GM18498 (cell line): ENCODE results near the gene RNF115.
A peak's percentile ranks its signal among the peaks of the same experiment; 100 is the strongest.
"Not testable (repeated sequence)": the region's sequence is repeated elsewhere in the genome, so short reads cannot be mapped to it uniquely, and the experiment has no call there.

ENCODE experiments used
- ATAC-seq: cut with Tn5 transposase; IDR thresholded peaks from one replicate; pipeline ENCODE4 v1.9.1; 2021; ENCODE audit warnings: mild to moderate bottlenecking, moderate library complexity; ENCODE audit not compliant: unreplicated experiment

The RNF115 gene

DNA sequence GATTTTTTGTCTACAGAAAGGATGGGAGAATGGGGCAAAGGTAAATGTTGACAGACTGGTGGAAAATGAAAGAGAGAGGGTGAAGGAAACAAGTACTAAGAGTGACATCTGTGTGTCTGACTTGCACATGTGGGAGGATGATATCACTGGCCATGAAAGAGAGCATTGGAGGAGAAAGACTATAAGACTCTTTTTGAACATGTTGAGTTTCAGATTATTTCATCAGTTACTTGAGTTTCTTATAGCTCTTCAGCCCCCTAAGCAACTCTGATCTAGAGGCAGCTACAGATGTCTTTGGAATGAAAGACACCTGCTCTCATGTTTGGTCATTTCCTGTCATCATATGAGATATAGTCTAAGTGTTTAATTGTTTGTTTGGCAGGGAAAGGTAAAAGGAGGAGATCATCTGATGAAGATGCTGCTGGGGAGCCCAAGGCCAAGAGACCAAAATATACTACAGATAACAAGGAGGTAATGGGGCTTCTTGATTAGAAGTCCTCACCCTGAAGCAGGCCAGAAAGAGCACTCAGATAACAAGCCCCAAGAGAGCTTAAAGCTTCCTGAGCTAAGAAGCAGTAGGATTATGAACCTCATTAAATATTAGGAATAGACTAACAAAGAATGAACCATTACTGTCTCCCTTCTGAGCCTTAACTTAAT lies 4.6 kb upstream of the RNF115 start:
- peak; percentile 30 for ATAC-seq

DNA sequence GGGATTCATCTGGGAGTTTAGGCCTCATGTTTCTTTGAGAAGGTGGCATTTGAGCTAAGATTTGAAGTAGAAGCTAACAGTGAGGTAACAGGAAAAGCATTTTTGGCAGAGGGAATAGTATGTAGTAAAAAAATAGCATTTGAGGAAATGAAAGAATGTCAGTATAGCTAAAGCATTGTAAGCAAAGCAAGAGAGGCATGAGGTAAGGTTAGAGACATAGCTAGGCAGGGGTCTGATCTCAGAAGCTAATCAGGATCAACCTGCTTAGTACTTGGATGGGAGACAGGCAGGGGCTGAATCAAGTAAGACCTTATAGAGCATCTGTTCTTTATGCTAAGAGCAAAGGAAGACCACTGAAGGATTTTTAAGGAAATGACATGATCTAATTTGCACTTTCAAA lies 4.1 kb upstream of the RNF115 start:
- ATAC-seq: no peak

DNA sequence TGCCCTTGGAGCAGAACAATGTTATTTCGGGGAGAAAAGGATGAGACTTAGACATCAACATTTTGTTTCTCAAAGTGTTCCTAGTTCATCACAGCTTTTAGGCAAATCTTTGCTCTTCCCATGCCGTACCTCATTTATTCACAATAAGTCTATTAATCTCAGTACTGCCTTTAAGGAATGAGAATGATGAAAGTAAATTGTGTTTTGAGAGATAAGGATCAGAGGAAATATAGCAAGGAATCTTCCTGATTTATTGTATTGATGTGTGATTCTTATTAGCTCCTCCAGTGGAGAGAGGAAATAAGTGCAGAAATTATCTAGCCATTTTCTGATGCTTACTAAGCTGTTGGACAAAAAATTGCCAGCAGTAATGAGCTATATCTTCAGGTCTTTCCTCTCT lies 2.1 kb upstream of the RNF115 start:
- no peak for ATAC-seq

DNA sequence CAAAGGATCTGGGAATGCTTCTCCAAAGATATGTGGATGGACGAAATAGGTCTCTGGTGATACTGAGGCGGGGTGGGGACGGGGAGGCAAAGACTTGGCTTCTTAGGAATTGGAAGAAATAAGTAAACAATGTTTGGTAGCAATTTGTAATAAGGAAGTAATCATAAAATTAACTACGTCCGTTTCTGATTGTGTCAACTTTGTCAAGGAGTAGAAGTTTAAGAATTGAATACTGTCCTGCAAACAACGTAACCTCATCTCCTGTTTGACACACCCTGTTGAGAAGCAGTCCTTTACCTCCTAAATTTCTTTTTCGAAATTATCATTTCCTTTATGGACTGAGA lies 576 bp upstream of the RNF115 start:
- no peak for ATAC-seq

DNA sequence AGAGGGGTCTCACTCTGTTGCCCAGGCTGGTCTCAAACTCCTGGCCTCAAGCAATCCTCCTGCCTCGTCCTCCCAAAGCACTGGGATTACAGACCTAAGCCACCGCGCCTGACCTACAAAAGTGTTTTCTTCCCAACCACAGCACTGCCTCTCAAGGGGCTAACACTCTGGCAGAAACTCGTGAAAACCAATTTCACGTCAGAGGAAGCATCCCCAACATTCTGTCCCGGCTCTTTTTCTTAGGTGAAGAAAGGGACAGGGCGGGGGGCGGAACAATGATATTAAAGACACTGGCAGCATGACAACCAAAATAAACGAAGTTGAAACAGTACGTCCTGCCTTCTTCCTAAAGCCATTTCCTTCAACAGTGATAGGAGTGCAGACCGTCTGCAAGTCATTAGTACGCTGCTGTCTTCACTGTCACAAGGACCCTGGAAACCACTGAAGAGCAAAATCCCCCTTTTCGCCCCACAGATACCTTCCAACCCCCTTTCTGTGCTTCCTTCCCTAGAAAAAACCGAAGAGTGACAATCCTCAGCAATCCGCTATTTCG lies 1.0 kb downstream of the RNF115 start:
- not testable (repeated sequence) for ATAC-seq

DNA sequence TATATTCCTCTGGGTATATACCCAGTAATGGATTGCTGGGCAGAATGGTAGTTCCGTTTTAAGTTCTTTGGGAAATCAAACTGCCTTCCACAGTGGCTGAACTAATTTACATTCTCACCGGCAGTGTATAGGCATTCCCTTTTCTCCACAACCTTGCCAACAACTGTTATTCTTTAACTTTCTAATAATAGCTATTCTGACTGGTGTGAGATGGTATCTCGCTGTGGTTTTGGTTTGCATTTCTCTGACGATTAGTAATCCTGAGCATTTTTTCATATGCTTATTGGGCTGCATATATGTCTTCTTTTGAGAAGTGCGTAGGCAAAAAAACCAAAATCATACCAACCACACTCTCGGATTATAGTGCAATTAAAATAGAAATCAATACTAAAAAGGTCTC lies 5.8 kb downstream of the RNF115 start:
- not testable (repeated sequence) for ATAC-seq

DNA sequence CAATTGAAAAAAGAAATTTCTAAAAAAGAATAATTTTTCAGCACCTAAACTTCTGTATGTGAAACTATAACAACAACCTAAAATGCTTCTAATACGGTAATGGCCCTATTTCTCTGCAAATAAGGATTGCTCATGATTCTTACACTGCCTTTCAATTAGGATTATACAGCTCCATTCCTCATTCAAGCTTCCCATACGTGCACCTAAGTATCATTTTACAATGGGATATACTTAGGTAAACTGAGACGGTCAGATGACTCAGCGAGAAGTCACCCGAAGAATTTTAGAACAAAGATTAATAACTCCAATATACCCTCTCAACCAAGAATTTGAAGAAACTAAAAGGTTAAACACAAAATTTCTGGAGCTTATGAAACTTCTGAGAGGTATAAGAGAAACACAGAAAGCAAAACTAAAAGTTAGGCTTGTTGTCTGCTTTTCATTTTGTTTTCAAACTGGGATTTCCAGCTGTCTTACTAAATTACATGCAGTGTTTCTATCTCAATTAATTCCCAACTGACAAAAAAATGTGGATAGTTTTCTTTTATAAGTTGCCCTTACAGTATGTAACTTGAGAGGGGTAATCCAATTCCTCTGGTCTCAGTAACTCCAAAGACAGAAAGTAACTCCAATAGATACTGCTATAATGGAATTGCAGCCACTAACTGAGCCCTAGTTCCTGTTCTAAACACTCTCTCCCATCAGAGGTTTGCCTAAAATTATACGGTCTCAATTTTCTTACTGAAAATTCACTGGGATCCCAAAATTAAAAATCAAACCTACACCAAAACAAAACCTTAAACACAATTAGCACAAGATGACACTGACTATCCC lies 10.7 kb downstream of the RNF115 start:
- not testable (repeated sequence) for ATAC-seq

DNA sequence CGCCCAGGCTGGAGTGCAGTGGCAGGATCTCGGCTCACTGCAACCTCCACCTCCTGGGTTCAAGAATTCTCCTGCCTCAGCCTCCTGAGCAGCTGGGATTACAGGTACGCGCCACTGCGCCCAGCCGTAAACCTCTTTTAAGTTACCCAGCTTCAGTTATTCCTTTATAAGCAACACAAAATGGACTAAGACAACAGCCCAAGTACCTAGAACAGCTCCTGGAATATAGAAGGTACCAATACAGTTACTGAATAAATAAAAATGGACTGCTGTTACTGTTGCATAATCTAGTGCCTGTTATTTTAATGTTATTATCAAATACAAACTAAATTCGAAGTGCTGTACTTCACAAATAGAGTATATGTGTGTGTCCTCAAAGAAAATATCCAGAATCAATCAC lies 17.1 kb downstream of the RNF115 start:
- ATAC-seq: no peak

DNA sequence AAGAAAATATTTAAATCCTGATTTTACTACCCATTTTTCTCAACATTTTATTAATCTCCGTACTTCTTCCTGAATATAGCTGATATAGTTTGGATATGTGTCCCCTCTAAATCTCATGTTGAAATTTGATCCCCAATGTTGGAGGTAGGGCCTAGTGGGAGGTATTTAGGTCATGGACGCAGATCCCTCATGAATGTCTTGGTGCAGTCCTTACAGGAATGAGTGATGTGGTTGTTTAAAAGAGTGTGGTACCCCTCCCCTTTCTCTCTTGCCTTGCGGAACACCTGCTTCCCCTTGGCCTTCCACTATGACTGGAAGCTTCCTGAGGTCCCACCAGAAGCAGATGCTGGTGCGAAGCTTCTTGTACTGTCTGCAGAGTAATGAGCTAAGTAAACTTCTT lies 17.5 kb downstream of the RNF115 start:
- ATAC-seq: no peak

DNA sequence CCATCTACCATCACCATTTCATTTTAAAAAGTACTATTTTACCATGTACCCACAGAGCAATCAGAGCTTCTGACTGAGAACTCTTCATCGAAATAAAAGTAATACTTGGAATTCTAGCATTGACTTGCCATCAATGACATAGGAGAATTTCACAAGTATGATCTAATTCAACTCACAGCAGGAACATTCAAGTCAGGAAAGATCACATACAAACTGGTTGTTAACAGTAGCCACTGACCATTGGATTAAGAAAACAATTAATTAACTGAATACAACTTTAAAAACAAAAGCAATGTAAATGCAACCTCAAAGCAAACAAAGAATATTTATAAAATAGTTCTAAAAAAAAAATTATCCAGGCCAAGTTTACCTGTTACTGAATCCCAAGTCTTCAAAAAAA lies 18.8 kb downstream of the RNF115 start:
- no peak for ATAC-seq

DNA sequence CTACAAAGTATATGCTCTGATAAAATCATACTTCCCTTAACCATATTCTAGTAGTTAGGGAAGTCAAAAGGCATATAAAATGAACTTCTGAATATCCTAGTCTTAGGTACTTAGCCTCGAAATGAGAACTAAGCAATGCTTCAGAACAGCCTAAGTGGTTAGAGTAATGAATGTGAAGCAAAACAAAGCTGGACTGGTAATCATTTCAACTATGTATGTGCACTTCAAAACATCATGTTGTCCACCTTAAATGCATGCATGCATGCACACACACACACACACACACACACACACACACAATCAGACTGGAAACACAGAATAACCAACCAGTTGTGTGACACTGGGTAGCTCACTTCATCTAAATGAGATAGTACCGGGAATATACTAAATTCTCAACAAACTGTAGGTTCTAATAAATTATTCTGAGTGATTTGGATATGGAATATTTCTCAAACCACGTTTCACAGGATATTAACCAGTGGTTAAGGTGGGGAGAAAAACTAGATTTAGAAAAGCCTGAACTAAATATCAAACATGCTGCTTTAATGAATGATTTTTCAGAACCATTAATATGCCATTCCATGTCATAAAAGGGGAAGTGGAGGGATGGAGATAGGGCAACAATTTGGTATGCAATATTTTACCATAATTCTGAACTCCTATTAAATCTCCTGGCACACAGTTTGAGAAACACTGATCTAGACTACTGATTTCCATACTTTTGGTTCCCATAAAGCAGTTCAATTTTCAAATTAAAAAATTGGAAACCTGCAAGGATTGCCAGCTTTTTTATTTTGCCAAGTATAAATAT lies 19.5 kb downstream of the RNF115 start:
- no peak for ATAC-seq

DNA sequence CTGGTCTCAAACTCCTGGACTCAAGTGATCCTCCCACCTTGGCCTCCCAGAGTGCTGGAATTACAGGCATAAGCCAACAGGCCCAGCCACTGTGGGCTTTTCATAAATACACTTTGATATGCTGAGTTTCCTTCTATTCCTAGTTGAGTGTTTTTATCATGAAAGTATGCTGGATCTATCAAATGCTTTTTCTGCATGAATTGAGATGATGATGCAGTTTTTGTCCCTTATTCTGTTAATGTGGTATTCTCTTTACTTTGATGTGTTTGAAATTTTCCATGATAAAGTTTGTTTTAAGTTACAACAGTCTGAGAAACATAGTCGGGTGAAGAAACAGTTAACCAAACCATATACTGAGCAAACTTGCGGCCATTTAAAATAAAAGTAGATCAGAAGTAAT lies 24.1 kb downstream of the RNF115 start:
- ATAC-seq: no peak

DNA sequence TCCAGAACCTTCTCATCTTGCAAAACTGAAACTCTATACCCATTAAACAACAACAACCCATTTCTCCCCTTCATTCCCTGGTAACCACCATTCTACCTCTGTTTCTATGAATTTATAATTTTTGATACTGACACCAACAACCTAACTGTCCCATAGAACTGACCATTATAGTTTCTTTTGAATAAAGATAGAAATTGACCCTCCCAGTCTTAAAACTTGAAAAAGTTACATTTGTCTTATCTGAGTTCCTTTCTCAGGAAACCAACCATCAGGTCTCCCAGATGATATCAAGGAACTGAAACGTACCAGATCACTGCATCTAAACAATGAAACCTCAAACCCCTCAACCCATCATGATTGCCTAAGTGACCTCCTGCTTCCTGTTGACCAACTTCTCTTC lies 27.1 kb downstream of the RNF115 start:
- no peak for ATAC-seq

DNA sequence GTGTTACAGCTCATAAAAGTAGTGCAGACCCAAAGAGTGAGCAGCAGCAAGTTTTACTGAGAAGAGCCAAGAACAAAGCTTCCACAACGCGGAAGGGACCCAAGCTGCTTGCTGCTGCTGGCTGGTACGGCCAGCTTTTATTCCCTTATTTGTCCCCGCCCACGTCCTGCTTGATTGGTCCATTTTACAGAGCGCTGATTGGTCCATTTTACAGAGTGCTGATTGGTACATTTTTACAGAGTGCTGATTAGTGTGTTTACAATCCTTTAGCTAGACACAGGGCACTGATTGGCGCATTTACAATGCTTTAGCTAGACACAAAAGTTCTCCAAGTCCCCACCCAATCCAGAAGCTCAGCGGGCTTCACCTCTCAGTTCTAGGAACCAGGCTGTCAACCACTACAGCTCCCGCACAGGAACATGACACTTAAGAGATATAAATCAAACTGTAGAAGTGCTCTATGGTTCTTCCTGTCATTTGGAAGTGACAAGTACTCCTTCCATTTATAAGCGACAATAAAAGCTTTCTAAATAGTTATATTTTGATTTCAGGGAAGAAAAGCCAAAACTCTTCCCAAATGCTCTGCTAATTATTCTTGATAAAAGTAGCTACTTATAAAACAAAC lies 28.5 kb downstream of the RNF115 start:
- ATAC-seq: no peak

DNA sequence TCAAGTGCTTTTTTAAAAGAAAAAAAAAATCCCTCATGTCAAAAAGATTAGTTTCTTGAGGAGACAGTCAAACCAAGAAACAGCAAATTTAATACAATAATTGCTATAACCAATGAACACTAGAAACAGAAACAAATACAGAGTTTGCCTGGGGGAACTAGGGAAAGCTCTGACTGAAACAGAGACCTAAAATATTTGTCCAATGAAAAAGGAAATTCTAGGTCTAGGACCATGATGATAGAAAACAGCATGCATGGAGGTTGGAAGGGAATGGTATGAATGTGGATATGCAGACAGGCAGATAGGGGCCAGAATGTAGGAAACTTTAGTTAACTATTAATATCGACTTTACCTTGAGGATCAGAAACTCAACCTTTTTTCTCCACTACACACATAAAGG lies 31.4 kb downstream of the RNF115 start:
- no peak for ATAC-seq

DNA sequence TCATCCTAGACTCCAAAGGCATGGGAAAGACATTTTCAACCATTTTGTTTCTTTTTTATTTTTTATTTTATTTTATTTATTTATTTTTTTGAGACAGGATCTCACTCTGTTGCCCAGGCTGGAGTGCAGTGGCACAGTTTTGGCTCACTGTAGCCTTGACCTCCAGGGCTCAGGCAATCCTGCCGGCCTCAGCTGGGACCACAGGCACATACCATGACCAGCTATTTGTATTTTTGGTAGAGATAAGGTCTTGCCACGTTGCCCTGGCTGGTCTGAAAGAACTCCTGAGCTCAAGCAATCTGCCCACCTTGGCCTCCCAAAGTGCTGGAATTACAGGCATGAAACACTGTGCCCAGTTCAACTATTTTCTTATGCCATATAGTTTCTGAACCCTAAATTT lies 32.0 kb downstream of the RNF115 start:
- not testable (repeated sequence) for ATAC-seq

DNA sequence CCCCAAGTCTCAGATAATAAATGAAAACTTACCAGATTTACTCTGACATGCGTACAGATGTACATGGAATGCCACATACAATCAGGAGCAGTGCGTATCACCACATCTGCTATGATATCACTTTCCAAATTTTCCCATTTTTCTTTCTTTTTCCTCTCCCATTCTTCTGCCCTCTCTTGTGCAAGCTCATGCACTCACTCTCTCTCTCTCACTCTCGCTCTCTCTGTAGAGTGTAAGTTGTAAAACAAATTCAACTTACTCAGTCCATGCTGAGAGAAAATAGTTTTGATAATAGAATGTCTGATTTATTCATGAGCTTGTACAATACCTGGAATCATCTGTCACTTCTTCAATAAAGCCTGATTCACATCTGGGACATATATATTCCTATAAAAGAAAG lies 35.3 kb downstream of the RNF115 start:
- no peak for ATAC-seq

DNA sequence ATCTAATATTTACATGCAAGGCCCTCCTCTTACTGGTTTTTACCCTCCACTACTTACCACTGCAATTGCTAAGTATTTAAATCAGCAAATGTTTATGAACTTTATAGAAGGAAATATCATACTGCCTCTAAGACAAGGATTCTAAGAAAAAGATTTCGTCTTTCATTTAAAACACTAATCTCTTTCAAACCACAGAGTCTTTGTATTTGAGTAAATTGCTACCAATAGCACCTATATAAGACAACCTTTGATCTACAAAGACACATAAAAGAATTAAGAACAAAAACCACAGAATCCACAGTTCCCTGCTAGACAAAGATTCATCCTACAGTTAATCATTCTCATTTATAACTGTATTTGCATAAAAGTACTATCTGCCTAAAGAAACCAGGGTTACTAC lies 37.6 kb downstream of the RNF115 start:
- ATAC-seq: no peak

DNA sequence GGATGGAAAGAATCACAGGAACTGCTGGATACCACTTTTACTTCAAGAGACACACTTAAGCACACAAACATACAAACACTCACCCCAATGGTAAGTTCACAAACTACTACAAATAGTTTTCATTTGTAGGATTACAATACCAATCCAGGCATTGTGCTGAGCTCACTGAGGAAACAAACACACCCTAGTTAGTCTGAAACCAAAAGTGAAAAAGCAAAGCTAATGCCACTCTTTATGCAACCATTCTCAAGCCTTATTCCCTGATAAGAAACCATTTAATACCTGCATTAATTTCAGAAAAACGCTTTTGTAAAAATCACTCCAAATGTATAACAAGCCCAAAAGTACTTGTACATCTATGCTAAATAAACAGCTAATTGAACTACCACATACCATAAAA lies 38.3 kb downstream of the RNF115 start:
- ATAC-seq: peak; percentile 64

DNA sequence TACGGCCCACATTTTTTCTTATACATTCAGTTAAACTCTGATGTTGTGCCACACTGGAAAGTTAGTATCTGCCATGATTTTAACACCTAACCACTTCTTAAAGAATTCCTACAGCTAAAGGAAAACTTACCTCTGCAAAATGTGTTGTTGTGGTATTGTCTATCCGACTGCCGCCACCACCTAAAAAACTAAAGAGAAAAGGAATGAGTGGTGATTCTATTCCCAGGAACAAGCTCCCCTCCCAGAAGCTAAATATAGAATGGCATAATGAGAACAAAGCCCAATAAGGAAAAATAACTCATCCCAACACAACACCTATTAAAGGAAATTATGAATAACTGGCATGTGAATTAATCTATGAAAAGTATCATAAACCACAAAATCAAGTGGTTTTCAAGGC lies 39.5 kb downstream of the RNF115 start:
- ATAC-seq: no peak
